Adrenal gland (tissue), 12 donors: ENCODE measurements around the gene KCTD1. TPM values are rescaled to one million over a fixed set of nuclear protein-coding genes. Genes with fewer than 3 reads are reported as not detected.

Experiments
- DNase-seq, 7 donors: peaks; one replicate each; pipeline ENCODE4 v3.0.0-alpha.2; 2019 to 2020
- H3K27ac ChIP-seq, 5 donors: fragments of 200-600 bp; sonication (generic) in 4 of 5; 1 replicate in 3 of 5; 2 replicates in 2 of 5; pipeline versions ENCODE4 v1.5.1 to v1.8.0; 2016 to 2020; ENCODE audit warnings: mild to moderate bottlenecking in 1 of 5
- H3K27me3 ChIP-seq: fragments of 200-600 bp; 2 replicates; pipeline ENCODE4 v1.8.0; 2021
- H3K36me3 ChIP-seq, 2 donors: fragments of 200-600 bp; replicated peaks in 1 of 2; 1 replicate in 1 of 2; 2 replicates in 1 of 2; pipeline versions ENCODE4 v1.5.1 to v1.8.0; 2018 to 2022
- H3K4me1 ChIP-seq, 2 donors: fragments of 200-600 bp; replicated peaks in 1 of 2; 1 replicate in 1 of 2; 2 replicates in 1 of 2; pipeline versions ENCODE4 v1.5.1 to v1.8.0; 2018 to 2021
- H3K4me3 ChIP-seq, 4 donors: fragments of 200-600 bp; sonication (generic) in 3 of 4; one replicate each; pipeline ENCODE4 v1.5.1; 2016 to 2018
- H3K9me3 ChIP-seq, 3 donors: fragments of 200-600 bp; sonication (generic) in 1 of 3; replicated peaks in 1 of 3; 1 replicate in 2 of 3; 2 replicates in 1 of 3; pipeline versions ENCODE4 v1.5.1 to v1.8.0; 2016 to 2021
- CTCF ChIP-seq, 6 experiments: fragments of 450-650 bp in 4 of 6; fragments of 200-600 bp in 2 of 6; sonication (generic) in 1 of 6; IDR thresholded peaks; 1 replicate in 5 of 6; 2 replicates in 1 of 6; pipeline versions ENCODE4 v1.5.1 to v1.8.0; 2016 to 2021; ENCODE audit warnings: antibody characterized with exemption in 6 of 6, mild to moderate bottlenecking in 2 of 6, moderate library complexity in 1 of 6
- POLR2A ChIP-seq, 2 donors: fragments of 450-650 bp; IDR thresholded peaks; one replicate each; pipeline ENCODE4 v1.6.1; 2017; ENCODE audit warnings: antibody characterized with exemption in 2 of 2, mild to moderate bottlenecking in 2 of 2, moderate library complexity in 1 of 2
- WGBS, 4 donors: extraction: QIAGEN DNeasy Blood & Tissue Kit in 2 of 4; methylation state at CpG; one replicate each; pipeline versions ENCODE4 v1.1.5 to v1.1.7; 2013 to 2017; 5-methylcytosine and 5-hydroxymethylcytosine counted together
- intact Hi-C, 2 donors: fragments of 100-400 bp; cut with DNase I; formaldehyde crosslinking; loops; one replicate each; pipeline versions ENCODE4 v1.14.1 to v1.15.0; 2022 to 2023
- polyA plus RNA-seq, 3 donors: library from polyadenylated mRNA; stranded (reverse); fragments of 200-250 nt in 2 of 3; fragments of 350-450 nt in 1 of 3; fragmentation: Illumina TruSeq in 1 of 3; extraction: RNeasy Lipid Tissue Mini Kit (QIAGEN cat#74804) in 1 of 3; gene quantifications; one replicate each; pipeline ENCODE4 v1.2.3, GENCODE V29; 2013 to 2014
- total RNA-seq, 9 donors: library from RNA; depleted of rRNA in 4 of 9; stranded (reverse); fragments of >200 nt in 4 of 9; fragments of 120-200 nt in 1 of 9; fragmentation: NEBNext Ultra II Directional in 1 of 9; extraction: Animal tissue kit (Norgen Biotek cat#: 25700) in 1 of 9; gene quantifications; one replicate each; pipeline versions ENCODE4 v1.1.0 to v1.2.4, GENCODE V29; 2013 to 2023
- donor health status: healthy with polysubstance abuse.
- donor health status: Bipolar disorder and iron deficiency.
- donor health status: DM: yes; HTN: yes; CAD: no.
- donor health status: DM: no; HTN: no; CAD: no.
- donor health status: DM: no; HTN: no; CAD: no.
- donor health status: DM: yes; HTN: yes; CAD: no.

KCTD1 gene
- total and polyA plus RNA-seq, 12 donors = 9.8 to 44.8 (median 30.8) TPM

GRCh38 chr18:26579941-26580618 is 31.7 kb upstream of the KCTD1 start:
- Histone ChIP-seq H3K27ac (no peak overlapping the region), H3K36me3 (no peaks in the 10 kb centered on the region), H3K4me1 (peaks cover 0 to 5% of the 10 kb centered on the region in 2 donors), H3K4me3 (no peak overlapping the region), H3K27me3 (no peaks in the 10 kb centered on the region), H3K9me3 (no peaks in the 10 kb centered on the region)
- intact Hi-C loops = no loop called here
- WGBS, 4 donors = 71 to 74% (median 72%) methylated on average over 6 of the region's 6 CpGs
- no peak for TF ChIP-seq CTCF (IDR thresholded peaks at IDR 0.05)
- no peak for TF ChIP-seq POLR2A (IDR thresholded peaks at IDR 0.05)
- DNase-seq = peak in 1 of 7 donors; percentile 4

- Histone ChIP-seq H3K27ac (no peak overlapping the region), H3K36me3 (no peaks in the 10 kb centered on the region), H3K9me3 (no peaks in the 10 kb centered on the region), H3K27me3 (no peaks in the 10 kb centered on the region), H3K4me3 (peak overlapping the region in 2 of 4 donors; percentile 56 to 63), H3K4me1 (peaks cover 0 to 5% of the 10 kb centered on the region in 2 donors)
- no peak for TF ChIP-seq CTCF (IDR thresholded peaks at IDR 0.05)
- TF ChIP-seq POLR2A (IDR thresholded peaks at IDR 0.05) = no peak
- DNase-seq = no peak
- intact Hi-C loops = no loop called here
- WGBS, 4 donors = 48 to 60% (median 52%) methylated on average over 8 of the region's 8 CpGs
Observed at GRCh38 chr18:26575865-26576217, 27.5 kb upstream of the KCTD1 start.

GRCh38 chr18:26574958-26575864 is 26.9 kb upstream of the KCTD1 start:
- Histone ChIP-seq H3K4me1 (peaks cover 0 to 5% of the 10 kb centered on the region in 2 donors), H3K27ac (peak overlapping the region in 2 of 5 donors; percentile 15 to 49), H3K4me3 (peak overlapping the region in 2 of 4 donors; percentile 56 to 63), H3K9me3 (no peaks in the 10 kb centered on the region), H3K27me3 (no peaks in the 10 kb centered on the region), H3K36me3 (no peaks in the 10 kb centered on the region)
- DNase-seq = peak; percentile 48 to 68 (median 60)
- no peak for TF ChIP-seq CTCF (IDR thresholded peaks at IDR 0.05)
- TF ChIP-seq POLR2A (IDR thresholded peaks at IDR 0.05) = peak in 1 of 2 donors; percentile 4
- intact Hi-C loops = no loop called here
- 4 to 13% (median 4%) methylated on average over 19 to 27 of the region's 27 CpGs for WGBS, 4 donors

- intact Hi-C loops = no loop called here
- DNase-seq = no peak
- WGBS, 4 donors = 74 to 78% (median 78%) methylated on average over 5 of the region's 5 CpGs
- Histone ChIP-seq H3K27me3 (no peaks in the 10 kb centered on the region), H3K9me3 (no peaks in the 10 kb centered on the region), H3K4me1 (no peaks in the 10 kb centered on the region), H3K27ac (no peak overlapping the region), H3K36me3 (no peaks in the 10 kb centered on the region), H3K4me3 (no peak overlapping the region)
- TF ChIP-seq CTCF (IDR thresholded peaks at IDR 0.05) = no peak
- no peak for TF ChIP-seq POLR2A (IDR thresholded peaks at IDR 0.05)
Observed at GRCh38 chr18:26568926-26569665, 20.7 kb upstream of the KCTD1 start.
